GM06990 (cell line): ENCODE results near the gene TANGO2.

Source experiments
- DNase-seq: peaks from one replicate; pipeline ENCODE4 v3.0.0-alpha.2; 2011; ENCODE audit not compliant: insufficient read length; ENCODE audit errors: extremely low read depth
- H3K27me3 ChIP-seq: replicated peaks from 2 replicates; pipeline ENCODE4 v1.6.0; 2011; ENCODE audit warnings: low read length; ENCODE audit not compliant: control insufficient read depth, insufficient read depth
- H3K36me3 ChIP-seq: 2 replicates; pipeline ENCODE4 v1.5.1; 2011; ENCODE audit warnings: low read length; ENCODE audit not compliant: control insufficient read depth, insufficient read depth
- H3K4me3 ChIP-seq: replicated peaks from 2 replicates; pipeline ENCODE4 v1.5.1; 2011; ENCODE audit warnings: low read depth, mild to moderate bottlenecking, control low read depth, low read length
- TF ChIP-seq, protein P1 (sequence below): IDR thresholded peaks from 2 replicates; pipeline ENCODE4 v1.5.1; 2011; ENCODE audit warnings: low read length, control low read depth, mild to moderate bottlenecking, inconsistent platforms; ENCODE audit not compliant: insufficient read depth, poor library complexity, severe bottlenecking

The TANGO2 gene

DNA sequence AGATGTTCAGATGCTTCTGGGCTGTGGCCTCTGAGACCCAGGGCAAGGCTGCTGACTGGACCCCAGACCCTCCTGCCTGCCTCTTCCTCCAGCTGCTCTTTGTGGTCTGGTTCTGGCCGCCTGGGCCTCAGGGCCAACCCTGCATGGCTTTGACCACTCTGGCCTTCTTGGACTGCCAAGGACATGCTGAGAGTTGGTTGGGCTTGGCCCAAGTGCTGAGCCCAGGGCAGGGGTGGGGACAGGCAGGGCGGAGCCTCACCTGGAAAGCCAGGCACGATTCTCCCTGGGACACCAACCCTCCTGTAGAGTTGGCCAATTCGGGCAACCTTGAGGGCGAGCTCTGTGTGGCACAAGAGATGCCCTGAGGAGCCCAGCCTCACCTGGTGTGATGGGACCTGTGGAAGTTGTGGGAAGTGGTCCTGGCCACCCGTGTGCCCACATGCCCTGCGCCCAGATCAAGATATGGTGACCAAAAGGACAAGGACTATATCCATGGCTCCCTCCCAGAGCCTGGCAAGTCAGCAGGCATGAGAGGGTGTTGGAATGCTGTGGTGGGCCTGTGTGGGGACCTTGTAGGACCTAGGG, 11.6 kb downstream of the TANGO2 start:
- H3K27me3 ChIP-seq = no peaks in the 10 kb centered on the region
- no peak overlapping the region for H3K4me3 ChIP-seq
- no peak for DNase-seq
- TF ChIP-seq, protein P1, sequence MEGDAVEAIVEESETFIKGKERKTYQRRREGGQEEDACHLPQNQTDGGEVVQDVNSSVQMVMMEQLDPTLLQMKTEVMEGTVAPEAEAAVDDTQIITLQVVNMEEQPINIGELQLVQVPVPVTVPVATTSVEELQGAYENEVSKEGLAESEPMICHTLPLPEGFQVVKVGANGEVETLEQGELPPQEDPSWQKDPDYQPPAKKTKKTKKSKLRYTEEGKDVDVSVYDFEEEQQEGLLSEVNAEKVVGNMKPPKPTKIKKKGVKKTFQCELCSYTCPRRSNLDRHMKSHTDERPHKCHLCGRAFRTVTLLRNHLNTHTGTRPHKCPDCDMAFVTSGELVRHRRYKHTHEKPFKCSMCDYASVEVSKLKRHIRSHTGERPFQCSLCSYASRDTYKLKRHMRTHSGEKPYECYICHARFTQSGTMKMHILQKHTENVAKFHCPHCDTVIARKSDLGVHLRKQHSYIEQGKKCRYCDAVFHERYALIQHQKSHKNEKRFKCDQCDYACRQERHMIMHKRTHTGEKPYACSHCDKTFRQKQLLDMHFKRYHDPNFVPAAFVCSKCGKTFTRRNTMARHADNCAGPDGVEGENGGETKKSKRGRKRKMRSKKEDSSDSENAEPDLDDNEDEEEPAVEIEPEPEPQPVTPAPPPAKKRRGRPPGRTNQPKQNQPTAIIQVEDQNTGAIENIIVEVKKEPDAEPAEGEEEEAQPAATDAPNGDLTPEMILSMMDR = no peak
- peaks cover 2% of the 10 kb centered on the region; the same call in 1 of the 2 replicates for H3K36me3 ChIP-seq

DNA sequence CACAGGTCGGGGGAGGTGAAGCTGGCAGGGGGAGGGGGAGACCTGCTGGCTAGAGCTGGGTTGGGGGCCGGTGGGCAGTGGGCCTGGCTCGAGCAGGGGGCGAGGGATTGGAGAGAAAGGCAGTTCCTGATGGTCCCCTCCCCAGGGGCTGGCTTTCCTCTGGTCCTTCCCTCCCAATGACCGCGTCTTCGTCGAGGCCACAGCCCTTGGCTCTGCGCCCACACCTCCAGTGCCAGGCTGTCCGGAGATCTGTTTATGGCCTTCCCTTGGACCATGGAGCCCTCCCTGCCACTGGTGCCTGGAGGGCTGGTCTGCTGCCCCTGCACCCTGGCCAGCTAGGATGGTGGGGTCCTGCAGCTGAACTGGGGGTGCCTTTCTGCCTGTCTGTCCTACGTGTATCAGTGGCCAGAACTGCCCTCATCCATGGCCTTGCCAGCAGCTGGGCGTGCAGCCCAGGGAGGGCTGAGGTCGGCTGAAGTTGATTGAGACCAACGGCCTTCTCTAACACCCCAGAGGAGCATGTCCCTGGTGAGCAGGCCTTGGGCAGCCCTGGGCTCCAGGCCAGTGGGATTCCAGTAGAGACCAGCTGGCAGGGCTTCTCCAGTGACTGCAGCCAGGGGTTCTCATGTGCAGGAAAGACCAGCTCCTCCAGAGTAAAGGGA, 12.3 kb downstream of the TANGO2 start:
- DNase-seq = no peak
- TF ChIP-seq, protein P1 = no peak
- Histone ChIP-seq H3K36me3 (peaks cover 2% of the 10 kb centered on the region; the same call in 1 of the 2 replicates), H3K4me3 (no peak overlapping the region), H3K27me3 (no peaks in the 10 kb centered on the region)

DNA sequence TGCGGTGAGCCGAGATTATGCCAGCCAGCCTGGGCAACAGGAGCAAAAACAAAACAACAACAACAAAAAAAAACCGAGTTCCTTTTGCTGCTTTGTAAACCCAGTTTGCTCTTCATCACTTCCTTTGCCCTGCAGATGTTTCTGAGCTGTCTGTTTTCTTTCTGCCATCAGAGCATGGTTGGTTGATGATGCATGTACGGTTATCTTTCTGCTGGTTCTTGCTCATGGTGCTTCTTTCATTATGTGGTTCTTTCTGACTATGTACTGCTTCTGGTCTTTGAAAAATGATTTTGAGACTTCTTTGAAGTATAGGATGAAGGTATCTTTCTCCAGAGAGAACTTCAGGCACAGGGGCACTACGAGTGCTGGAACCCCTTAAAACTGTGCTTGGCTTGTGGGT, 13.2 kb downstream of the TANGO2 start:
- Histone ChIP-seq H3K36me3 (peaks cover 2% of the 10 kb centered on the region; the same call in 1 of the 2 replicates), H3K27me3 (no peaks in the 10 kb centered on the region), H3K4me3 (no peak overlapping the region)
- DNase-seq = peak; percentile 45
- TF ChIP-seq, protein P1 = no peak

DNA sequence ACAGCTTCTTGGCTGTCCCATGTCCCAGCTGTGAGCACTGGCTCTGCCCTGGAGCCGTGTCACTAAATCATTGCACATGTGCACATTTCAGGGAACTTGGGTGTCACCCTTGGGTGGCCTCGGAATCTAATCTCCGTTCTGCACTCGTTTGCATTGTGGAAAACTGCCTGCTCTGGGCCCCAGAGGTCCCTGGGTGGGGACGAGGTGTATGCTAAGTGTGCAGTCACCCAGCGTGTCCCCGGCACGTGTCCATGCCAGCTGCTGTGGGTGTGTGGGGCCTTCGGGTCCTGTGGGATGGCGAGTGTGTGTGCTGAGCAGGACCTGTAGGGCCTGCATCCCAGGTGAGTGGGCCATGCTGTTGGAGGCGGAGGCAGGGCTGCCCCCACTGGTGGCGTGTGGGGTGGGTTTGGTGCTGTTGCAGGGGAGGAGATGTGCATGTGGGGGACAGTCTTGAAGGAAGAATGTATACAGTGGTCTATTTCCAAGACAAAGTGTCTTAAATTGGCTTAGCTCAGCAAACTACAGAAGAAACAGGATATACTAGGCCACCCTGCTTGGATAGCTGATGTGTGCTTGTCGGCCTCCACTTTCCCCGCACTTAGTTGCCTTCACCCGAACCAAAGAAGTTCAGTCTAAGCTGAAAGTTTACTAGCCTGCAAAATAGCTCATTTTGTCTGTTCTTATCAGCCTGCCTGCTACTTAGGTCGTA, 14.6 kb downstream of the TANGO2 start:
- TF ChIP-seq, protein P1 = no peak
- Histone ChIP-seq H3K4me3 (no peak overlapping the region), H3K27me3 (no peaks in the 10 kb centered on the region), H3K36me3 (peaks cover 2% of the 10 kb centered on the region; the same call in 1 of the 2 replicates)
- no peak for DNase-seq

DNA sequence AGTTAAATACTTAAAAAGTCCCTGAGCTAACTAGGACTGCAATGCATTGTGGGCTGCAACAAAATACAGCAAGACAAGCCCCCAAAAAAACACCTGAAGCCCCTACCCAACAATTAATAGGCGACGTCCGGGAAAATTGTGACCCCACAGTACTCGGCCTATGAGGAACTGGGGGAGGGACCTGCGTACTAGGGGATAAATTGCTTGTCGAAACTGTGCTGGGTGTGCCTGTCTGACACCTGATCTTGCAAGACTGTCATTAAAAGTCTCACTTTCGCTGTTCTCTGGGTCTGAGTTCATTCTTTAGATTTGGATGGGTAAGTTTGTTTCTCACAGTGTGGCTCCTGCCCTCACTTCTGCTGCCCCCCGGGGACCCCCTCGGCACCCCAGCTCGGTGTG, 15.2 kb downstream of the TANGO2 start:
- Histone ChIP-seq H3K36me3 (peaks cover 4% of the 10 kb centered on the region), H3K4me3 (no peak overlapping the region), H3K27me3 (no peaks in the 10 kb centered on the region)
- DNase-seq = no peak
- TF ChIP-seq, protein P1 = no peak
